Smooth muscle cell (in vitro differentiated cells): ENCODE results near the gene YJEFN3. TPM values are rescaled to one million over a fixed set of nuclear protein-coding genes. Genes with fewer than 3 reads are reported as not detected.

ENCODE experiments used
- DNase-seq: peaks from one replicate; lab custom pipeline; 2025; ENCODE audit not compliant: unreplicated experiment; lab: John Stamatoyannopoulos, UW
- H2AFZ ChIP-seq: fragments of 200-600 bp; sonication (generic); 2 replicates; pipeline ENCODE4 v1.6.0; 2016; ENCODE audit warnings: antibody characterized with exemption, low read depth, mild to moderate bottlenecking
- H3F3A ChIP-seq: fragments of 200-600 bp; sonication (generic); 2 replicates; pipeline ENCODE4 v1.6.0; 2017; ENCODE audit warnings: antibody characterized with exemption, low read depth
- H3K27ac ChIP-seq: fragments of 200-600 bp; sonication (generic); 2 replicates; pipeline ENCODE4 v1.5.1; 2016; ENCODE audit warnings: low read depth, mild to moderate bottlenecking
- H3K27me3 ChIP-seq: fragments of 200-600 bp; sonication (generic); 2 replicates; pipeline ENCODE4 v1.6.1; 2016; ENCODE audit warnings: low read depth, mild to moderate bottlenecking
- H3K36me3 ChIP-seq: fragments of 200-600 bp; sonication (generic); 2 replicates; pipeline ENCODE4 v1.5.1; 2016; ENCODE audit warnings: low read depth
- H3K4me1 ChIP-seq: fragments of 200-600 bp; sonication (generic); 2 replicates; pipeline ENCODE4 v1.5.1; 2016; ENCODE audit warnings: low read depth
- H3K4me2 ChIP-seq: fragments of 200-600 bp; sonication (generic); 2 replicates; pipeline ENCODE4 v1.6.0; 2016; ENCODE audit warnings: mild to moderate bottlenecking
- H3K4me3 ChIP-seq: fragments of 200-600 bp; sonication (generic); 2 replicates; pipeline ENCODE4 v1.5.1; 2016; ENCODE audit warnings: mild to moderate bottlenecking
- H3K79me2 ChIP-seq: fragments of 200-600 bp; sonication (generic); 2 replicates; pipeline ENCODE4 v1.6.0; 2016; ENCODE audit warnings: low read depth, mild to moderate bottlenecking
- H3K9ac ChIP-seq: fragments of 200-600 bp; sonication (generic); 2 replicates; pipeline ENCODE4 v1.6.0; 2016; ENCODE audit warnings: low read depth
- H3K9me3 ChIP-seq: fragments of 200-600 bp; sonication (generic); replicated peaks from 2 replicates; pipeline ENCODE4 v1.5.1; 2016; ENCODE audit warnings: low read depth
- H4K20me1 ChIP-seq: fragments of 200-600 bp; sonication (generic); 2 replicates; pipeline ENCODE4 v1.6.0; 2016; ENCODE audit warnings: low read depth
- WGBS: methylation state at CpG from one replicate; pipeline ENCODE4 v1.1.7; 2016; ENCODE audit warnings: low lambda C conversion rate; 5-methylcytosine and 5-hydroxymethylcytosine counted together
- polyA plus RNA-seq: library from polyadenylated mRNA; unstranded; fragments of >200 nt; fragmentation: Nextera tagmentation; extraction: Ambion mirVana; gene quantifications from 2 replicates; pipeline ENCODE4 v1.2.1, GENCODE V29; 2016
- total RNA-seq: library from RNA; depleted of rRNA; stranded (reverse); fragments of >200 nt; gene quantifications from 2 replicates; pipeline ENCODE4 v1.2.3, GENCODE V29; 2014
- TF ChIP-seq, protein P1 (sequence below): fragments of 200-600 bp; sonication (generic); IDR thresholded peaks from 2 replicates; pipeline ENCODE4 v1.5.1; 2017; ENCODE audit warnings: borderline replicate concordance, mild to moderate bottlenecking, antibody characterized with exemption; ENCODE audit not compliant: insufficient read depth, poor library complexity, severe bottlenecking

Gene YJEFN3
- total and polyA plus RNA-seq, 2 experiments from 2014 or later: 2.2 to 5.8 TPM

GRCh38 chr19:19501798-19502197, 26.9 kb upstream of the YJEFN3 start:
- no peaks in the 10 kb centered on the region for H3F3A ChIP-seq
- H3K9ac ChIP-seq: no peak overlapping the region
- no peak overlapping the region for H3K27ac ChIP-seq
- TF ChIP-seq, protein P1, sequence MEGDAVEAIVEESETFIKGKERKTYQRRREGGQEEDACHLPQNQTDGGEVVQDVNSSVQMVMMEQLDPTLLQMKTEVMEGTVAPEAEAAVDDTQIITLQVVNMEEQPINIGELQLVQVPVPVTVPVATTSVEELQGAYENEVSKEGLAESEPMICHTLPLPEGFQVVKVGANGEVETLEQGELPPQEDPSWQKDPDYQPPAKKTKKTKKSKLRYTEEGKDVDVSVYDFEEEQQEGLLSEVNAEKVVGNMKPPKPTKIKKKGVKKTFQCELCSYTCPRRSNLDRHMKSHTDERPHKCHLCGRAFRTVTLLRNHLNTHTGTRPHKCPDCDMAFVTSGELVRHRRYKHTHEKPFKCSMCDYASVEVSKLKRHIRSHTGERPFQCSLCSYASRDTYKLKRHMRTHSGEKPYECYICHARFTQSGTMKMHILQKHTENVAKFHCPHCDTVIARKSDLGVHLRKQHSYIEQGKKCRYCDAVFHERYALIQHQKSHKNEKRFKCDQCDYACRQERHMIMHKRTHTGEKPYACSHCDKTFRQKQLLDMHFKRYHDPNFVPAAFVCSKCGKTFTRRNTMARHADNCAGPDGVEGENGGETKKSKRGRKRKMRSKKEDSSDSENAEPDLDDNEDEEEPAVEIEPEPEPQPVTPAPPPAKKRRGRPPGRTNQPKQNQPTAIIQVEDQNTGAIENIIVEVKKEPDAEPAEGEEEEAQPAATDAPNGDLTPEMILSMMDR: no peak
- H3K79me2 ChIP-seq: peaks cover 2% of the 10 kb centered on the region
- H3K27me3 ChIP-seq: no peaks in the 10 kb centered on the region
- H3K4me2 ChIP-seq: no peak overlapping the region
- 96% methylated on average over 26 of the region's 26 CpGs for WGBS
- no peak for DNase-seq
- no peak overlapping the region for H2AFZ ChIP-seq
- H3K36me3 ChIP-seq: no peaks in the 10 kb centered on the region
- H3K4me3 ChIP-seq: no peak overlapping the region
- no peaks in the 10 kb centered on the region for H4K20me1 ChIP-seq
- H3K9me3 ChIP-seq: no peaks in the 10 kb centered on the region
- no peaks in the 10 kb centered on the region for H3K4me1 ChIP-seq

DNA sequence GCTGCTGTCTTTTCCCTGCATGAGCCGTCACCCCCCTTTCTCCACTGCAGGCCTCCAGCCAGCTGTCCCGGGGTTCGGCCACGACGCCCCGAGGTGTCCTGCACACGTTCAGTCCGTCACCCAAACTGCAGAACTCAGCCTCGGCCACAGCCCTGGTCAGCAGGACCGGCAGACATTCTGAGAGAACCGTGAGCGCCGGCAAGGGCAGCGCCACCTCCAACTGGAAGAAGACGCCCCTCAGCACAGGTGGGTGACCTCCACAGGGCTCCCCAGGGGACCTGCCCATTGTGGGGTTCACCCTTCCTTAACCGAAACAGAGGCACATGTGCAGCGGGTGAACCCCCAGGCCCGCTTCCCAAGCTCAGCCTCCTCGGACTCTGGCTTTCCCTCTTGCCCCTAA, 26.4 kb upstream of the YJEFN3 start:
- Histone ChIP-seq H3K27ac (no peak overlapping the region), H3K4me1 (no peaks in the 10 kb centered on the region), H4K20me1 (no peaks in the 10 kb centered on the region), H3K4me3 (no peak overlapping the region), H3K4me2 (no peak overlapping the region), H3K9me3 (no peaks in the 10 kb centered on the region), H2AFZ (no peak overlapping the region), H3K9ac (no peak overlapping the region), H3F3A (no peaks in the 10 kb centered on the region), H3K36me3 (no peaks in the 10 kb centered on the region), H3K79me2 (no peaks in the 10 kb centered on the region), H3K27me3 (no peaks in the 10 kb centered on the region)
- no peak for DNase-seq
- TF ChIP-seq, protein P1: no peak
- WGBS: 95% methylated on average over 19 of the region's 19 CpGs

DNA sequence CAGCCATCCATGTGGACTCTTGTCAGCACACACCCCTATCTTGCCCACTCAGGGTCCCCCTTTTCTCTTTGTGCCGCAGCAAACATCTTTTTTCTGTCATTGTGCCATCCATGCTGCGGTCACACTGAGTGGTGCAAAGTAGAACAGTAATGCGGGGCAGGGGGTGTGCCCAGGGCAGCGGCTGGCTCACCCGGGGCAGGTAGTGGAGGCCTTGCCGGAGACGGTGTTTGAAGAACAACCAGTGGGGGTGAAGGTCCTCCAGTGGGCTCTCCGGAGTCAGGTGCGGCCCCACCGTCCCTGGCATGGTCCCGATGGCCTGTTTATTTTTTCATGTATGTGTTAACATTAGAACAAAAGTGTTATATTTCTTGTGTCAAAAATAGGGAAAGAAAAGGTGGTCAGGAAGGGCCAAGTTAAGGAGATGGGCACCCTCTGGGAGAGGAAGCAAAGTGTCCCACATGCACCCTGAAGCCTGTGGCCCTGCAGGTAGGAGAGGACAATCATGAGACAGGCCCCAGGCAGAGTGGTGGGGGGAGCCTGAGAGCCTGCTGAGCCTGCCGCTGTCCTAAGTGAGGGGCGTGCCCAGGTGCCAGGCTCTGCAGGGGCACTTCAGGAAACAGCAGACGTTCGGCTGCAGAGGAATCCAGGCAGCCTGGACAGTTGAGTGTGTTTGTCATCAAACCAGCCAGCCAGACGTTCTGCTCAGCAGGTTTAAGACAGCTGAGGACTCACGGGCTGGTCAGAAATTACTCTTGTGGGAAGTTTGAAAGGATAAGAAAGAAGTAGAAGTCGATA, 25.7 kb upstream of the YJEFN3 start:
- H3K27ac ChIP-seq: no peak overlapping the region
- DNase-seq: no peak
- H3K36me3 ChIP-seq: no peaks in the 10 kb centered on the region
- no peak overlapping the region for H3K4me2 ChIP-seq
- no peaks in the 10 kb centered on the region for H3K4me1 ChIP-seq
- no peaks in the 10 kb centered on the region for H3K79me2 ChIP-seq
- no peaks in the 10 kb centered on the region for H4K20me1 ChIP-seq
- H3F3A ChIP-seq: no peaks in the 10 kb centered on the region
- WGBS: 97% methylated on average over 18 of the region's 18 CpGs
- no peak overlapping the region for H3K4me3 ChIP-seq
- H3K27me3 ChIP-seq: no peaks in the 10 kb centered on the region
- no peaks in the 10 kb centered on the region for H3K9me3 ChIP-seq
- no peak overlapping the region for H3K9ac ChIP-seq
- no peak overlapping the region for H2AFZ ChIP-seq
- TF ChIP-seq, protein P1: no peak
